GM12872 (cell line): ENCODE data around the gene MASP1.

Experiments used
- CTCF ChIP-seq: IDR thresholded peaks from 3 replicates; pipeline ENCODE4 v1.5.1; 2011; ENCODE audit warnings: low read depth, mild to moderate bottlenecking, low read length, moderate library complexity; ENCODE audit not compliant: insufficient read depth

Gene MASP1

GRCh38 chr3:187323091-187323490 is 31.6 kb upstream of the MASP1 start:
- TF ChIP-seq CTCF = no peak

GRCh38 chr3:187322291-187322690 is 30.8 kb upstream of the MASP1 start:
- no peak for TF ChIP-seq CTCF

- no peak for TF ChIP-seq CTCF
Measured at GRCh38 chr3:187321766-187322165, 30.2 kb upstream of the MASP1 start.

DNA sequence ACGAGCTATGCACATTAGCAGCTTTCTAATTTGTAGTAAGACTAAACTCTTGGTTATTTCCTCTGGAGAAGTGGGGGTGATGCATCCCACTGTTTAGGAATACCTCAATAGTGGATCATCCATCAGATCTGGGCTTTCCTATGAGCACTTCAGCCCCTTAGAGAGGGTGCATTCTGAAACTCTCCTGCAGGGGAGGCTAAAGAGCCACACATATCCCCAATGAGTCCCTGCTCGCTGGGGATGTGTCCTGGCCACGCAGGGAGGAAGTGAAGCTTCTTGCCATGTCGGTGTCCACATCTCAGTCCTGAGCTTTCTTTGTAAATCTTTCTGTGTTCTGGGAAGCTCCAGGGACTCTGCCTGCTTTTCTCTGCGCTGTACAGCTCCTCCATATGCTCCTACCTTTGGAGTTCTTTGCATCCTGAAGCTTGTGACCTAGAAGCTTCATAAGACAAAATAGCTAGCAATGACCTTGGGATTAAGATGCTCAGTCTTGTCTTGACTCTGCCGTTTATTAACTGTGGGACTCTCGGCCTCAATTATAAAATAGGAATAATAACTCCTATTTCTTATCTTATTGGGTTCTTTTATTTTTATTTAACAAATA is 28.3 kb upstream of the MASP1 start:
- TF ChIP-seq CTCF = peak; percentile 97

GRCh38 chr3:187318819-187319616 is 27.5 kb upstream of the MASP1 start:
- TF ChIP-seq CTCF = peak; percentile 83

DNA sequence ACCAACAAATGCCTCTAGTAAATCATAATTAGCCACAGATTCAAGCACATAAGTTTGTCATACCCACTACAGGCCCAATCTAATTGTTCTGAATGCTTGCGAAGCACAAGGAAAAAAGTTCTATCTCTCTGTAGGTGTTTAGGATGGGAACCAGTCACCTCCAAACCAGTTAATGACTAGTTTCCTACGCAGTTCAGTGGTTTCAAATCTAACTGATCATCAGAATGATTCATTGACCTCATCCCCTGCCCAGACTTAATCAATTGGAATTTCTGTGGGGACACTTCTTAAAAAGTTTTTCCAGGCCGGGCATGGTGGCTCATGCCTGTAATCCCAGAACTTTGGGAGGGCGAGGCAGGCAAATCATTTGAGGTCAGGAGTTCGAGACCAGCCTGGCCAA is 24.3 kb upstream of the MASP1 start:
- TF ChIP-seq CTCF = no peak

GRCh38 chr3:187314176-187314575 is 22.6 kb upstream of the MASP1 start:
- no peak for TF ChIP-seq CTCF
